ENCODE measurements around the gene CAP2.
"Not testable (repeated sequence)": the region's sequence is repeated elsewhere in the genome, so short reads cannot be mapped to it uniquely, and the experiment has no call there.

The CAP2 gene

GRCh38 chr6:17585766-17586490 is 192.5 kb downstream of the CAP2 start:
- no peak overlapping the region for H3K14ac ChIP-seq (ENCODE audit: low read length in 2 of 2)
- DNase-seq, result no peak
- H3K9ac ChIP-seq (ENCODE audit: low read length), result no peak overlapping the region
- 94% methylated on average over 7 of the region's 7 CpGs for WGBS
- no peak overlapping the region for H3K18ac ChIP-seq (ENCODE audit: low read depth in 1 of 2, low read length in 2 of 2)
- H3K23ac ChIP-seq (ENCODE audit: low read length in 2 of 2), result no peak overlapping the region
- H3K79me1 ChIP-seq (replicated peaks; ENCODE audit: low read length, poor library complexity, severe bottlenecking), result no peaks in the 10 kb centered on the region
- no peak overlapping the region for H4K91ac ChIP-seq (ENCODE audit: low read length)
- no peak overlapping the region for H3K4ac ChIP-seq (ENCODE audit: low read depth in 1 of 2, low read length in 2 of 2)
- no peaks in the 10 kb centered on the region for H3K27me3 ChIP-seq (ENCODE audit: control insufficient read depth in 1 of 2, insufficient read depth in 1 of 2, low read length in 2 of 2)
- H2BK12ac ChIP-seq (ENCODE audit: low read length in 2 of 2), result no peak overlapping the region
- peak overlapping the region; percentile 49 for H2AK5ac ChIP-seq (ENCODE audit: low read length, severe bottlenecking)
- no peak overlapping the region for H2BK5ac ChIP-seq (ENCODE audit: low read depth, low read length, poor library complexity, severe bottlenecking)
- no peak overlapping the region for H2AFZ ChIP-seq (ENCODE audit: low read depth, low read length)
- H2BK15ac ChIP-seq (ENCODE audit: low read depth, poor library complexity, severe bottlenecking), result no peak overlapping the region
- peaks cover 9% of the 10 kb centered on the region for H3K4me1 ChIP-seq (ENCODE audit: control insufficient read depth, insufficient read depth, low read depth, low read length)
- no peaks in the 10 kb centered on the region for H3K9me3 ChIP-seq (ENCODE audit: control insufficient read depth, low read length)
- no peaks in the 10 kb centered on the region for H3K36me3 ChIP-seq (ENCODE audit: control insufficient read depth in 1 of 2, insufficient read depth in 2 of 2, low read depth in 1 of 2, low read length in 2 of 2)
- H3K4me3 ChIP-seq (ENCODE audit: insufficient read depth in 1 of 2, low read depth in 1 of 2, low read length in 2 of 2), result no peak overlapping the region
- no peak overlapping the region for H3K4me2 ChIP-seq (ENCODE audit: low read length, poor library complexity, severe bottlenecking)
- H3K27ac ChIP-seq (ENCODE audit: low read length, poor library complexity, severe bottlenecking), result no peak overlapping the region
- no peak overlapping the region for H2BK120ac ChIP-seq (ENCODE audit: low read depth, low read length)
- H4K8ac ChIP-seq (ENCODE audit: low read length), result no peak overlapping the region

- not testable (repeated sequence) for H2BK12ac ChIP-seq (ENCODE audit: low read length in 2 of 2)
Measured at GRCh38 chr6:17586623-17587022, 193.2 kb downstream of the CAP2 start.

GRCh38 chr6:17588011-17588410 is 194.6 kb downstream of the CAP2 start:
- Histone ChIP-seq H2BK120ac (ENCODE audit: low read depth, low read length) (no peak overlapping the region), H2BK15ac (ENCODE audit: low read depth, poor library complexity, severe bottlenecking) (no peak overlapping the region), H2AFZ (ENCODE audit: low read depth, low read length) (no peak overlapping the region), H4K8ac (ENCODE audit: low read length) (no peak overlapping the region), H3K27ac (ENCODE audit: low read length, poor library complexity, severe bottlenecking) (no peak overlapping the region), H2AK5ac (ENCODE audit: low read length, severe bottlenecking) (no peak overlapping the region), H4K91ac (ENCODE audit: low read length) (no peak overlapping the region), H3K27me3 (ENCODE audit: control insufficient read depth in 1 of 2, insufficient read depth in 1 of 2, low read length in 2 of 2) (no peaks in the 10 kb centered on the region), H3K79me1 (replicated peaks; ENCODE audit: low read length, poor library complexity, severe bottlenecking) (no peaks in the 10 kb centered on the region), H3K4me3 (ENCODE audit: insufficient read depth in 1 of 2, low read depth in 1 of 2, low read length in 2 of 2) (no peak overlapping the region), H3K36me3 (ENCODE audit: control insufficient read depth in 1 of 2, insufficient read depth in 2 of 2, low read depth in 1 of 2, low read length in 2 of 2) (no peaks in the 10 kb centered on the region), H3K9ac (ENCODE audit: low read length) (no peak overlapping the region), H2BK5ac (ENCODE audit: low read depth, low read length, poor library complexity, severe bottlenecking) (no peak overlapping the region), H3K4me2 (ENCODE audit: low read length, poor library complexity, severe bottlenecking) (no peak overlapping the region), H3K18ac (ENCODE audit: low read depth in 1 of 2, low read length in 2 of 2) (no peak overlapping the region), H3K14ac (ENCODE audit: low read length in 2 of 2) (no peak overlapping the region), H3K23ac (ENCODE audit: low read length in 2 of 2) (no peak overlapping the region), H2BK12ac (ENCODE audit: low read length in 2 of 2) (no peak overlapping the region), H3K4ac (ENCODE audit: low read depth in 1 of 2, low read length in 2 of 2) (no peak overlapping the region), H3K4me1 (ENCODE audit: control insufficient read depth, insufficient read depth, low read depth, low read length) (peaks cover 9% of the 10 kb centered on the region), H3K9me3 (ENCODE audit: control insufficient read depth, low read length) (no peaks in the 10 kb centered on the region)
- 98% methylated on average over 5 of the region's 6 CpGs for WGBS
- no peak for DNase-seq

More at GRCh38 chr6:17586623-17587022, 193.2 kb downstream of the CAP2 start:
- WGBS, result 94% methylated on average over 13 of the region's 13 CpGs
- H3K9me3 ChIP-seq (ENCODE audit: control insufficient read depth, low read length); H2BK15ac ChIP-seq (ENCODE audit: low read depth, poor library complexity, severe bottlenecking); H2AFZ ChIP-seq (ENCODE audit: low read depth, low read length); H3K27me3 ChIP-seq (ENCODE audit: control insufficient read depth in 1 of 2, insufficient read depth in 1 of 2, low read length in 2 of 2); H3K23ac ChIP-seq (ENCODE audit: low read length in 2 of 2); H3K79me1 ChIP-seq (replicated peaks; ENCODE audit: low read length, poor library complexity, severe bottlenecking); H3K9ac ChIP-seq (ENCODE audit: low read length); H2BK120ac ChIP-seq (ENCODE audit: low read depth, low read length); H3K18ac ChIP-seq (ENCODE audit: low read depth in 1 of 2, low read length in 2 of 2); H3K36me3 ChIP-seq (ENCODE audit: control insufficient read depth in 1 of 2, insufficient read depth in 2 of 2, low read depth in 1 of 2, low read length in 2 of 2); DNase-seq; H4K91ac ChIP-seq (ENCODE audit: low read length); H3K4me1 ChIP-seq (ENCODE audit: control insufficient read depth, insufficient read depth, low read depth, low read length); H3K4ac ChIP-seq (ENCODE audit: low read depth in 1 of 2, low read length in 2 of 2); H4K8ac ChIP-seq (ENCODE audit: low read length); H3K27ac ChIP-seq (ENCODE audit: low read length, poor library complexity, severe bottlenecking); H3K14ac ChIP-seq (ENCODE audit: low read length in 2 of 2); H3K4me2 ChIP-seq (ENCODE audit: low read length, poor library complexity, severe bottlenecking); H2BK5ac ChIP-seq (ENCODE audit: low read depth, low read length, poor library complexity, severe bottlenecking); H2AK5ac ChIP-seq (ENCODE audit: low read length, severe bottlenecking); H3K4me3 ChIP-seq (ENCODE audit: insufficient read depth in 1 of 2, low read depth in 1 of 2, low read length in 2 of 2): not testable (repeated sequence)

- Histone ChIP-seq H2BK5ac (ENCODE audit: low read depth, low read length, poor library complexity, severe bottlenecking) (no peak overlapping the region), H3K4me1 (ENCODE audit: control insufficient read depth, insufficient read depth, low read depth, low read length) (peaks cover 6% of the 10 kb centered on the region), H3K27ac (ENCODE audit: low read length, poor library complexity, severe bottlenecking) (peak overlapping the region; percentile 91), H3K18ac (ENCODE audit: low read depth in 1 of 2, low read length in 2 of 2) (no peak overlapping the region), H2BK15ac (ENCODE audit: low read depth, poor library complexity, severe bottlenecking) (no peak overlapping the region), H2AK5ac (ENCODE audit: low read length, severe bottlenecking) (no peak overlapping the region), H2BK12ac (ENCODE audit: low read length in 2 of 2) (no peak overlapping the region), H3K23ac (ENCODE audit: low read length in 2 of 2) (no peak overlapping the region), H2BK120ac (ENCODE audit: low read depth, low read length) (no peak overlapping the region), H3K4me3 (ENCODE audit: insufficient read depth in 1 of 2, low read depth in 1 of 2, low read length in 2 of 2) (no peak overlapping the region), H2AFZ (ENCODE audit: low read depth, low read length) (no peak overlapping the region), H4K8ac (ENCODE audit: low read length) (no peak overlapping the region), H3K14ac (ENCODE audit: low read length in 2 of 2) (no peak overlapping the region), H3K9ac (ENCODE audit: low read length) (no peak overlapping the region), H3K9me3 (ENCODE audit: control insufficient read depth, low read length) (peaks cover 2% of the 10 kb centered on the region), H3K27me3 (ENCODE audit: control insufficient read depth in 1 of 2, insufficient read depth in 1 of 2, low read length in 2 of 2) (no peaks in the 10 kb centered on the region), H3K36me3 (ENCODE audit: control insufficient read depth in 1 of 2, insufficient read depth in 2 of 2, low read depth in 1 of 2, low read length in 2 of 2) (no peaks in the 10 kb centered on the region), H4K91ac (ENCODE audit: low read length) (no peak overlapping the region), H3K4me2 (ENCODE audit: low read length, poor library complexity, severe bottlenecking) (peak overlapping the region; percentile 36), H3K79me1 (replicated peaks; ENCODE audit: low read length, poor library complexity, severe bottlenecking) (no peaks in the 10 kb centered on the region), H3K4ac (ENCODE audit: low read depth in 1 of 2, low read length in 2 of 2) (no peak overlapping the region)
- 22% methylated on average over 5 of the region's 5 CpGs for WGBS
- DNase-seq, result peak; percentile 92
Measured at GRCh38 chr6:17589406-17590096, 196.2 kb downstream of the CAP2 start.
